ENCODE measurements around the gene HDAC10. TPM values are rescaled to one million over a fixed set of nuclear protein-coding genes. Genes with fewer than 3 reads are reported as not detected.

The HDAC10 gene
- total RNA-seq, 1 experiment from 2014 or later, result 45.0 TPM

GRCh38 chr22:50217543-50218152 is 33.4 kb downstream of the HDAC10 start:
- no peak for TF ChIP-seq CTCF (conservative IDR thresholded peaks at IDR 0.05)
- Histone ChIP-seq H3K79me2 (ENCODE audit: insufficient read depth, low read length) (peaks cover 3% of the 10 kb centered on the region; the same call in 1 of the 2 replicates), H4K8ac (replicated peaks; ENCODE audit: insufficient read length, low read depth, low read length) (no peak overlapping the region), H4K20me1 (ENCODE audit: control insufficient read depth, insufficient read depth, insufficient read length) (peaks cover 3% of the 10 kb centered on the region), H2BK15ac (ENCODE audit: low read depth, low read length) (no peak overlapping the region), H2BK120ac (ENCODE audit: low read depth, low read length, poor library complexity, severe bottlenecking) (no peak overlapping the region), H4K91ac (ENCODE audit: insufficient read length, low read depth, low read length) (no peak overlapping the region), H3K9me3 (ENCODE audit: control insufficient read depth, low read depth, low read length) (no peaks in the 10 kb centered on the region), H3K27ac (ENCODE audit: insufficient read length, low read depth, low read length) (no peak overlapping the region), H3K79me1 (ENCODE audit: insufficient read depth, low read depth, low read length, poor library complexity, severe bottlenecking) (no peaks in the 10 kb centered on the region), H3K4me2 (ENCODE audit: insufficient read depth, insufficient read length, low read length) (no peak overlapping the region), H4K5ac (ENCODE audit: insufficient read length, low read depth, low read length) (no peak overlapping the region), H3K18ac (ENCODE audit: insufficient read length, low read depth, low read length) (no peak overlapping the region), H2AK5ac (ENCODE audit: insufficient read length, low read length) (no peak overlapping the region), H2BK20ac (ENCODE audit: low read depth, low read length, poor library complexity, severe bottlenecking) (no peak overlapping the region), H2BK5ac (ENCODE audit: insufficient read length, low read length) (no peak overlapping the region), H3K4ac (ENCODE audit: low read depth, low read length) (no peak overlapping the region), H3K9ac (ENCODE audit: extremely low read depth, insufficient read length, low read length) (no peak overlapping the region), H2AFZ (ENCODE audit: low read length) (no peak overlapping the region), H3K27me3 (ENCODE audit: insufficient read depth, low read length) (no peaks in the 10 kb centered on the region), H3K23ac (ENCODE audit: insufficient read length, low read depth, low read length) (no peak overlapping the region), H3T11ph (ENCODE audit: low read length) (no peak overlapping the region), H3K56ac (ENCODE audit: insufficient read length, low read depth, low read length) (no peak overlapping the region), H3K4me1 (ENCODE audit: insufficient read depth, low read length) (no peaks in the 10 kb centered on the region), H3K23me2 (ENCODE audit: insufficient read length, low read depth, low read length, poor library complexity, severe bottlenecking) (no peaks in the 10 kb centered on the region), H3K14ac (ENCODE audit: insufficient read depth, low read length) (no peak overlapping the region), H2BK12ac (ENCODE audit: insufficient read length, low read depth, low read length) (no peak overlapping the region)
- Mint-ChIP-seq H3K4me3 (no peak overlapping the region), H3K27ac (peak overlapping the region in 1 of 3 experiments; percentile 23; a peak in 1 of 7 replicates), H3K27me3 (ENCODE audit: low read depth) (no peaks in the 10 kb centered on the region), H3K9me3 (peaks cover 0 to 5% of the 10 kb centered on the region in 2 experiments; a peak in 1 of 5 replicates), H3K36me3 (ENCODE audit: insufficient read depth in 1 of 3, low read depth in 3 of 3) (peaks cover 26 to 81% (median 69%) of the 10 kb centered on the region in 3 experiments), H3K4me1 (peaks cover 5 to 9% of the 10 kb centered on the region in 2 experiments)
- WGBS (ENCODE audit: extremely low coverage, insufficient read length, low lambda C conversion rate), result no CpG with 5 or more reads among the region's 21 CpGs
- no peak for DNase-seq

Data from H9 (cell line).